Activated CD8-positive, alpha-beta memory T cell treated with anti-CD3 and anti-CD28 coated beads, Interleukin-2, amount 10 ng/mL, durations not matched to agents 7 days and 5 days (primary cell): ENCODE results near the gene CELA2A. TPM values are rescaled to one million over a fixed set of nuclear protein-coding genes. Genes with fewer than 3 reads are reported as not detected.
"Not testable (repeated sequence)": the region's sequence is repeated elsewhere in the genome, so short reads cannot be mapped to it uniquely, and the experiment has no call there.

Experiments used
- ATAC-seq: fragments of 150-1000 bp; cut with Tn5 transposase; one replicate; pipeline ENCODE4 v1.10.0; 2021; ENCODE audit warnings: moderate library complexity
- CTCF ChIA-PET: fragments of 350-600 bp; sonication (Branson Sonifier 250); formaldehyde crosslinking; loops from one replicate; lab custom pipeline; 2021; ENCODE audit warnings: antibody characterized with exemption; lab: Charles Lee
- DNase-seq: peaks from one replicate; pipeline ENCODE4 v3.0.0-alpha.2; 2020
- H3K27ac Mint-ChIP-seq: one replicate; pipeline ENCODE4 v1.8.0; 2021; ENCODE audit warnings: mild to moderate bottlenecking, mixed read lengths
- H3K27me3 Mint-ChIP-seq: one replicate; pipeline ENCODE4 v1.8.0; 2021; ENCODE audit warnings: mixed read lengths
- H3K36me3 Mint-ChIP-seq: one replicate; pipeline ENCODE4 v1.8.0; 2021; ENCODE audit warnings: mild to moderate bottlenecking, mixed read lengths
- H3K4me1 Mint-ChIP-seq: one replicate; pipeline ENCODE4 v1.8.0; 2021; ENCODE audit warnings: mixed read lengths
- H3K4me3 Mint-ChIP-seq: one replicate; pipeline ENCODE4 v1.8.0; 2021; ENCODE audit warnings: mild to moderate bottlenecking, moderate library complexity, mixed read lengths
- H3K9me3 Mint-ChIP-seq: one replicate; pipeline ENCODE4 v1.8.0; 2022; ENCODE audit warnings: low read depth, mixed read lengths
- total RNA-seq, 2 experiments: library from RNA; stranded (reverse); gene quantifications; one replicate each; pipeline ENCODE4 v1.2.3, GENCODE V29; 2021

CELA2A gene
- total RNA-seq, 2 experiments from 2014 or later, result not detected

DNA sequence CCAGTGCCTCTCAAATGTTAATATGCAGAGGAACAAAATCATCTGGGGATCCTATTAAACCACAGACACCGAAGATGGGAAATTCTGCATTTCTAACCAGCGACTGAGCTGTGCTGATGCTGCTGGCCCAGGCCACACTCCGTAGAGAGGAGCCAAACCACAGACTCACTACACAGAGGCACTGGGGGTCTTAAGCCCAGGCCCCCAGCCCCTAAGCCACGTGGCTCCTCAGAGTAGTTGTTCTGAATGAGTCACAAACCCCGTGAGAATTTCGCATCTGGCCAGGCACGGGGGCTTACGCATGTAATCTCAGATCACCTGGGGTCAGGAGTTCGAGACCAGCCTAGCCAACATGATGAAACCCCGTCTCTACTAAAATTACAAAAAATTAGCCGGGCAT is 2.8 kb upstream of the CELA2A start:
- CTCF ChIA-PET, result no interaction called here
- ATAC-seq, result no peak

DNA sequence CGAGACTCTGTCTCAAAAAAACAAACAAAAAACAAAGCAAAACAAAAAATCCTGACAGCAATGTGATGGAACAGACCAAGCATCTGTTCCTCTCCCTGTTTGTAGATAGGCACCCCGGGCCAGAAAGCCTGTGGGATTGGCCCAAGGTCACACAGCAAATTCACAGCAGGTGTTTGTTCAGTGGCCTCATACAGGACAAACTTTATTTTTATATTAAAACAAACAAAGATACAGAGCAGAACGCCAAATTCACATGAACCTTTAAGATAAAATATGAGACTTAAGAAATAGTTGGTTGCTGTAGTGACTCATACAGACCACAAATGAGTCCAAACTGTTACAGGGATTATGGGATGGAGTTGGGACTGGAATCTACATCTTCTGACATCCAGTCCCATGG is 2.3 kb upstream of the CELA2A start:
- Mint-ChIP-seq H3K27ac (no peak overlapping the region), H3K36me3 (no peaks in the 10 kb centered on the region), H3K4me1 (no peaks in the 10 kb centered on the region), H3K4me3 (no peak overlapping the region), H3K9me3 (no peaks in the 10 kb centered on the region), H3K27me3 (peaks cover 12% of the 10 kb centered on the region)
- CTCF ChIA-PET, result no interaction called here
- DNase-seq (no peak), ATAC-seq (no peak)

More for the DNA sequence above, 2.8 kb upstream of the CELA2A start:
- Mint-ChIP-seq H3K4me1 (no peaks in the 10 kb centered on the region), H3K36me3 (no peaks in the 10 kb centered on the region), H3K9me3 (no peaks in the 10 kb centered on the region), H3K4me3 (no peak overlapping the region), H3K27ac (no peak overlapping the region), H3K27me3 (peaks cover 12% of the 10 kb centered on the region)
- no peak for DNase-seq

DNA sequence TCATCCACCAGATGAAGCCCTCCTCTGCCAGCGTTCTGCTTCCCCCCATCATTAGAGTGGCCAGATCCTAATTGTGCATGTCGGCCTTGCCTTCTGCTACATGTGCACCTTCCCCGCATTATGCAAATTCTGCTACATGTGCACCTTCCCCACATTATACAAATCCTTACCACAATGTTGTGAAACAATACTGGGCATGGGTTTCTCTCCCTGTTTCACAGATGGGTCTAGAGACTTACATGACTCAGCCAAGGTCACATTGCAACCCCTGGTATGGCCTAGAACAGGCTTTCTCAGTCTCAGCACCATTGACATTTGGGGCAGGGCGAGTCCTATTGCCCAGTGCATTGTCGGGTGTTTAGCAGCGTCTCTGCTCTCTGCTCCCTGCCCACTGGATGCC is 1.0 kb upstream of the CELA2A start:
- DNase-seq (no peak), ATAC-seq (no peak)
- Mint-ChIP-seq H3K36me3 (no peaks in the 10 kb centered on the region), H3K4me3 (no peak overlapping the region), H3K27me3 (peaks cover 15% of the 10 kb centered on the region), H3K27ac (no peak overlapping the region), H3K4me1 (no peaks in the 10 kb centered on the region), H3K9me3 (no peaks in the 10 kb centered on the region)
- CTCF ChIA-PET, result interaction anchor here (0.6 kb wide), 1 partner anchor 849 kb away, joined by 3 read pairs; no protein-coding TSS in a partner anchor

DNA sequence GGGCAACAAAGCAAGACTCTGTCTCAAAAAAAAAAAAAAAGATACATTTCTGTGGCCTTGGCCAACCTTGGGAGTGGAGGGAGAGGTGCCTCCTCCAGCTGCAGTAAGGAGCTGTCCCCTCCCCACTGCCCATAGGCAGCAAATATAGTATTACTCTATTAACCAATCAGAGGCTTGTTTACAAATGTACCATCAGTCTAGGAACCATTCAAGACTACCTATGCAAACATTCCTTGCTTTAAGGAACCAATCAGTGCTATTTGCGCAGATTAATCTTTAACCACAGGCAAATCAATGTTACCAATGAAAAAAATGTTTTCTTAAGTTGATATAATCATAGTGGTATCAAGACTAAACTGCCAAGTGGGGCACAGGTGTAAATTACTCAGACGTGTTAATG is 1.1 kb downstream of the CELA2A start:
- H3K36me3 Mint-ChIP-seq, result no peaks in the 10 kb centered on the region
- CTCF ChIA-PET, result no interaction called here
- no peaks in the 10 kb centered on the region for H3K4me1 Mint-ChIP-seq

DNA sequence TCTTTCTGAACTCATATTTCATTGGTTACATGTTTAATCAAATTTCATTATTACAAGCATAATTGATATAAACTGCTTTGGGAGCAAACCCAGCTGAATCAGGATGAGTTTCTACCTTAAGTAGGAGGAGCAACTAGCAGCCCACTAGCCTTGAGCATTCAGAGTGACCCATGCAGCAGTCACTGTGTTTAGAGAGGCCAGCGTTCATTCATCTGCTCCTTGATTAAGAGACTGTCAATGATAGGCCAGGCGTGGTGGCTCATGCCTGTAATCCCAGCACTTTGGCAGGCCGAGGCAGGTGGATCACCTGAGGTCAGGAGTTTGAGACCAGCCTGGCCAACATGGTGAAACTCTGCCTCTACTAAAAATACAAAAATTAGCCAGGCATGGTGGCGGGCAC is 1.9 kb downstream of the CELA2A start:
- H3K4me3 Mint-ChIP-seq, CTCF ChIA-PET, ATAC-seq, H3K4me1 Mint-ChIP-seq, H3K36me3 Mint-ChIP-seq, DNase-seq, H3K9me3 Mint-ChIP-seq, H3K27ac Mint-ChIP-seq: not testable (repeated sequence)
- peaks cover 22% of the 10 kb centered on the region for H3K27me3 Mint-ChIP-seq

More for the DNA sequence above, 1.1 kb downstream of the CELA2A start:
- DNase-seq (no peak), ATAC-seq (no peak)
- H3K27ac Mint-ChIP-seq, result no peak overlapping the region
- H3K27me3 Mint-ChIP-seq, result peaks cover 22% of the 10 kb centered on the region
- H3K4me3 Mint-ChIP-seq, result no peak overlapping the region
- no peaks in the 10 kb centered on the region for H3K9me3 Mint-ChIP-seq

DNA sequence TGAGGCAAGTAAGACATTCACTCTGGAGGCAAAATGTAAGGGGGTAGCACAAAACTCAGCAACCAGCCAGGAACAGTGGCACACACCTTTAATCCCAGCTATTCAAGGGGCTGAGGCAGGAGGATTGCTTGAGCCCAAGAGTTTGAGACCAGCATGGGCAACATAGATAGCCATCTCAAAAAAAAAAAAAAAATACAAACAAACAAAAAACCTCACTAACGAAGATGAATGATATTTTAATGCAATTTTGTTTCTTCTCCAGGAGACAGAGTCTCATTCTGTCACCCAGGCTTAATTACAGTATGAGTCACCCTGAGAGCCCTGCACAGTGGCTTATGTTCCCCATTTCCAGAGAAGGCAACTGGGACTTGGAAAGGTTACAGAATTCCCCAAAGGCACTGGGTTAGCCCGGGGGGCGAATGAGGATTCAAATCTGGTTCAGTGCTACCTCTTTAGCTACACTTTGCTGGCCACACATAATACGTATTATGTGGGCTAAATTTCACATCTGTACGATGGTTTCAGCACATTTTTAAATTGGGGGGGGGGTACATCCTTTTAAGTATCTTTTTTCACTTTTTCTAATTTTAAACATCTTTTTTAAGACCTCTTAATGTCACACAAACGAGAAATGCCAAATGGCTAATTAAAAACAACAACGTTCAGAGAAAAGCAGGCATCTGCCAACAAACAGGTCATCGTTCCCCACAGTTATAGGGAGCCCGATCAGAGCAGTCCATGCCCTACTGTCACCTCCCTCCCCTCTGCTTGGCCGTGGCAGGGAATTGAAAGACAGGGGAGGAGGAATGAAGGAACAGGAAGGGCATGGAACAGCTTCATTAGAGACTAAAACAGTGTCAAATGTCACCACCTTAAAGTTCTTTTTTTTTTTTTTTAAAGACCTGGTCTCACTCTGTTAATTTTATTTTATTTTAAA is 3.5 kb downstream of the CELA2A start:
- Mint-ChIP-seq H3K27me3 (peaks cover 22% of the 10 kb centered on the region), H3K4me3 (no peak overlapping the region), H3K4me1 (no peaks in the 10 kb centered on the region), H3K9me3 (no peaks in the 10 kb centered on the region), H3K27ac (no peak overlapping the region), H3K36me3 (no peaks in the 10 kb centered on the region)
- DNase-seq (no peak), ATAC-seq (no peak)
- CTCF ChIA-PET, result no interaction called here

DNA sequence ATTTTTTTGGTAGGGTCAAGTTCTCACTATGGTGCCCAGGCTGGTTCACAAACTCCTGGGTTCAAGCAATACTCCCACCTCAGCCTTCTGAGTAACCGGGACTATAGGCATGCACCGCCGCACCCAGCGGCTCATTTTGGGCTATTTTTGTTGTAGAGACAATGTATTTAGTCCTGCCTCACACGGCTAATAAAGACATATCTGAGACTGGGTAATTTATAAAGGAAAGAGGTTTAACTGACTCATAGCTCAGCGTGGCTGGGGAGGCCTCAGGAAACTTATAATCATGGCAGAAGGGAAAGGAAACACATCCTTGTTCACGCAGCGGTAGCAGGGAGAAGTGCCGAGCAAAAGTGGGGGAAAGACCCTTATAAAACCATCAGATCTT is 4.2 kb downstream of the CELA2A start:
- ATAC-seq, result no peak
- Mint-ChIP-seq H3K27ac (no peak overlapping the region), H3K36me3 (no peaks in the 10 kb centered on the region), H3K9me3 (no peaks in the 10 kb centered on the region), H3K4me1 (no peaks in the 10 kb centered on the region), H3K4me3 (no peak overlapping the region), H3K27me3 (peaks cover 22% of the 10 kb centered on the region)
- CTCF ChIA-PET, result no interaction called here
- DNase-seq, result no peak

DNA sequence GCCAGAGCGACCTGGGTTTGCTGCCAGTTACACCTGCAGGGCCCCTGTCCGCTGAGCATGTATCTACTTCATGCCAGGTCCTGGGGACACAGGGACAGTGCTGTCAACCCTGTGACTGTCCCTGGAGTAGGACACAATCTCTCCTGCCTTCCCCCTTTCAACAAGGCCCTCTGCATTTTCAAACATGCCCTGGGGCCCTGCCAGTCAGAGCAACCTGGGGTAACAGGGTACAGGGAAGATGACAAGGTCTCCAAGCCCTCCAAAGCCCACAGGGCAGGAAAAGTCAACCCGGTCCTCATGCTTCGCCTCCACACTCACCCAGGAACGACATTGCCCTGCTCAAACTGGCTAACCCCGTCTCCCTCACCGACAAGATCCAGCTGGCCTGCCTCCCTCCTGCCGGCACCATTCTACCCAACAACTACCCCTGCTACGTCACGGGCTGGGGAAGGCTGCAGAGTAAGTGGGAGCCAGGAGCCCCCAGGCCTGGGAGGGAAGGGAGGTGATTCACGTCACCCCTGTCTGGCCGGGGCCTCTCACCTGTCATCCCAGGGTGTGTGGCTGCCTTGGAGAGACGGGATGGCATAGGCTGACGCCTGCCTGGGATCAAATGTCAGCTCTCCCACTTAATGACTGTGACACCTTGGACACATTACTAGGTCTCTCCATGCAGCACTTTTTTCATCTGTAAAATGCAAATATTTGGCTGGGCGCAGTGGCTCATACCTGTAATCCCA is 6.7 kb downstream of the CELA2A start:
- H3K4me3 Mint-ChIP-seq, H3K9me3 Mint-ChIP-seq, DNase-seq, H3K27ac Mint-ChIP-seq, ATAC-seq, H3K4me1 Mint-ChIP-seq, H3K36me3 Mint-ChIP-seq: not testable (repeated sequence)
- CTCF ChIA-PET, result interaction anchor here (1.3 kb wide), 1 partner anchor 138 kb away, joined by 3 read pairs; no protein-coding TSS in a partner anchor
- peaks cover 13% of the 10 kb centered on the region for H3K27me3 Mint-ChIP-seq

DNA sequence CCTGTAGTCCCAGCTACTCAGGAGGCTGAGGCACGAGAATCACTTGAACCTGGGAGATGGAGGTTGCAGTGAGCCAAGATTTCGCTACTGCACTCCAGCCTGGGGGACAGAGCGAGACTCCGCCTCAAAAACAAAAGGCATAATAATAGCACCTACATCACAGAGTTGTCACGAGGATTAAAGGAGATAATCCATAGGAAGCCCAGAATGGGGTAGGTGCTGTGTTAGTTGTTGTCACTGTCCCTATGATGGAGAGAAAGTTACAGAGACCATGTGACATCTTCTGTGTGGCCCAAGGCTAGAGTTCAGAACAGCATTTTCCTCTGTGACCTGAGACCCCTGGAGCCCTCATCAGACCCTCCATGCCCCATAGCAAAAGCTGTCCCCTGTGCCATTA is 7.4 kb downstream of the CELA2A start:
- H3K9me3 Mint-ChIP-seq, DNase-seq, H3K36me3 Mint-ChIP-seq, H3K27ac Mint-ChIP-seq, H3K4me3 Mint-ChIP-seq, H3K4me1 Mint-ChIP-seq, ATAC-seq, CTCF ChIA-PET: not testable (repeated sequence)
- peaks cover 12% of the 10 kb centered on the region for H3K27me3 Mint-ChIP-seq

DNA sequence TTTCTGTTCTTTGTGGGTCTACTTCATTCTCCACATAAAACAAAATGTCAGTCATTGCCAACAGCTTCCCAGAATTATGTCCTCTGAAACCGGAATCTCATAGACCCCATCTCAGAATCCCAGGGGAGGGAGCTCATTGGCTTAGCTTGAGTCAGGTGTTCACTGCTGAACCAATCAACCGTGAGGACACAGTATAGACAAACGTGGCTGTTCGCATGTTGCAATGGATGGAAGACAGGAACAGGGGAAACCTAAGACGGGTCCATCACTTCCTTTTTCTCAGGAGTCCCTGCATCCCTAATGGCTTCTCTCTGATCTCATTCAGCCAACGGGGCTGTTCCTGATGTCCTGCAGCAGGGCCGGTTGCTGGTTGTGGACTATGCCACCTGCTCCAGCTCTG is 9.1 kb downstream of the CELA2A start:
- Mint-ChIP-seq H3K9me3 (no peaks in the 10 kb centered on the region), H3K27ac (no peak overlapping the region), H3K27me3 (peaks cover 12% of the 10 kb centered on the region), H3K4me1 (no peaks in the 10 kb centered on the region), H3K36me3 (no peaks in the 10 kb centered on the region), H3K4me3 (no peak overlapping the region)
- CTCF ChIA-PET, result no interaction called here
- no peak for ATAC-seq
- DNase-seq, result no peak

DNA sequence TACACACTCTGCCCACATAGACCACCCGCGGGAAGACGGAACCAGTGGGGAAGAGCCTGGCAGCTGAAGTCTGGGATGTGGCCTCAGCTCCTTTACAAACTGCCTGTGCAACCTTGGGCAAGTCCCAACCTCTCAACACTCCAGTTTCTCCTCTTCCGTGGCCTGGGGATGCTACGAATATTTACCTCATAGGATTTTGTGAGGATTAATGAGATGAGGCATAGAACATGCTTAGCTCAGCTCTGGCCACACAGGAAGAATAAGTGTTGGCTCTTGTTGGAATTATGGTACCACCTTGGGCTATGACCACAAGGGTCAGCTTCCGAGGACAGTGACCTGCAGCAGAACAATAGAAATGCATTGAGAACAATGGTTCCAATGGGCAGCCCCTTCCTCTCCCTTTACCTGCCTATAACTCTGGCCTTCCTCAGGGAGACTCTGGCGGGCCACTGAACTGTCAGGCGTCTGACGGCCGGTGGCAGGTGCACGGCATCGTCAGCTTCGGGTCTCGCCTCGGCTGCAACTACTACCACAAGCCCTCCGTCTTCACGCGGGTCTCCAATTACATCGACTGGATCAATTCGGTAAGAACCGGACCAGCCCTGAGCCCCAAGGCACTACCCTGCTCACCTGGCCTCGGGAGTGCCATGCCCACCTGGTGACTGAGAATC is 10.6 kb downstream of the CELA2A start:
- not testable (repeated sequence) for H3K27ac Mint-ChIP-seq, H3K9me3 Mint-ChIP-seq, ATAC-seq, H3K27me3 Mint-ChIP-seq, H3K4me3 Mint-ChIP-seq, H3K4me1 Mint-ChIP-seq, DNase-seq, H3K36me3 Mint-ChIP-seq
- CTCF ChIA-PET, result interaction anchor here (1.5 kb wide), 1 partner anchor 144 kb away, joined by 4 read pairs; no protein-coding TSS in a partner anchor

DNA sequence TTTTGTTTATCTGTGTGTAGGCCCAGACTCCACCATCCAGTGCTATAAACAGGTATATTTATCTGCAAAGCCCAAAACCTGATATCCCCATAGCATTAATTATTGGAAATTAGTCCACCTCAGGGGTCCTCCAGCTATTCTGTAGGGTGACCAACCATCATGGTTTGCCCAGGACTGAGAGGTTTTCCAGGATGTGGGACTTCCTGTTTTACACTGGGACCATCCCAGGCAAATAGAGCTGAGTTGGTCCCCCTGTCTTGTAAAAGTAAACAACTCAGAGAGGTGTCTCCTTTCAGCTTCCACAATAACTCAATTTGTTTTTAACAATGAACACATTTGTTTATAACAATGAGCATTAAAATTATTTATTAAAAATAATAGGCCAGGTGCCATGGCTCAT is 11.6 kb downstream of the CELA2A start:
- H3K9me3 Mint-ChIP-seq, result no peaks in the 10 kb centered on the region
- no peaks in the 10 kb centered on the region for H3K4me1 Mint-ChIP-seq
- H3K27me3 Mint-ChIP-seq, result peaks cover 5% of the 10 kb centered on the region
- no peak overlapping the region for H3K4me3 Mint-ChIP-seq
- H3K27ac Mint-ChIP-seq, result no peak overlapping the region
- no peak for ATAC-seq
- no peak for DNase-seq
- CTCF ChIA-PET, result interaction anchor here (0.6 to 1.5 kb wide), 2 partner anchors 145 to 187 kb away, joined by 3 to 4 read pairs; no protein-coding TSS in a partner anchor
- H3K36me3 Mint-ChIP-seq, result no peaks in the 10 kb centered on the region

DNA sequence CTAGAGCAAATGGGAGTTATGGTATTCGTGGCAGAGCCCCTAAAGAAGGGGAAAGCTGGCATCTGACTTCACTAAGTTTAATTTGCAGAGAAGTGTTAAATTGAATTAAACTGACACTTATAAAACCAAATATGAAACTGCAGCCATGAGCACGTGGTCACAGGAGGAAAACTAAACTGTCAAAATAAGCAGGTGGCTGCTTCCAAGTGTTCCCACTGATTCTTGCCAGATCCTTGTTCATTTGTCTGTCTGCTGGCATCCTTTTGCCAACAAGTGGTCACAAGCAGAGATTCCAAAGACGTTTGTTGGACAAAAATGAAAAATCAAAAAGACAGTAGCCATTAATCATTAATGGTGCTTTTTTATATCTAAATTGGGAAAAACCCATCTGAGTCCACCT is 12.8 kb downstream of the CELA2A start:
- DNase-seq (no peak), ATAC-seq (no peak)
- no peak overlapping the region for H3K4me3 Mint-ChIP-seq
- H3K27me3 Mint-ChIP-seq, result peaks cover 5% of the 10 kb centered on the region
- CTCF ChIA-PET, result no interaction called here
- no peak overlapping the region for H3K27ac Mint-ChIP-seq
- no peaks in the 10 kb centered on the region for H3K4me1 Mint-ChIP-seq
- no peaks in the 10 kb centered on the region for H3K36me3 Mint-ChIP-seq
- H3K9me3 Mint-ChIP-seq, result no peaks in the 10 kb centered on the region
